GM18511 (cell line): ENCODE results near the gene MDFI.
A peak's percentile ranks its signal among the peaks of the same experiment; 100 is the strongest.
"Not testable (repeated sequence)": the region's sequence is repeated elsewhere in the genome, so short reads cannot be mapped to it uniquely, and the experiment has no call there.

ENCODE experiments used
- ATAC-seq: cut with Tn5 transposase; IDR thresholded peaks from one replicate; pipeline ENCODE4 v1.9.1; 2021; ENCODE audit warnings: mild to moderate bottlenecking, moderate library complexity; ENCODE audit not compliant: unreplicated experiment

The MDFI gene

DNA sequence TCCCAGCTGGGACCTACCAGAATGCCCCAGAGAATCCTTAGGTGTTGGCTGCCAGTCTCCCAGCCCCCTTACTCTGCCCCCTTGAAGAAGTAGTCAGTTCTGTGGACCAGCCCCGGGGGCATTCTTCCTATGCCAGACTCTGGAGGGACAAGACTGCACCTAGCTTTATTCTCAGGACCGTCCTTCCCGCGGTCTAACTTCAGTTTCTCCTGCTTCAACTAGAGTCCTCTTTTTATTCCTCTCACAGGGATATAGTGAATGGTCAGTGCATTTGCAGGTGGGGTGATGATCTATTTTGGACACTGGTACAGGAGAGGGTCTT lies 35.9 kb upstream of the MDFI start:
- no peak for ATAC-seq

DNA sequence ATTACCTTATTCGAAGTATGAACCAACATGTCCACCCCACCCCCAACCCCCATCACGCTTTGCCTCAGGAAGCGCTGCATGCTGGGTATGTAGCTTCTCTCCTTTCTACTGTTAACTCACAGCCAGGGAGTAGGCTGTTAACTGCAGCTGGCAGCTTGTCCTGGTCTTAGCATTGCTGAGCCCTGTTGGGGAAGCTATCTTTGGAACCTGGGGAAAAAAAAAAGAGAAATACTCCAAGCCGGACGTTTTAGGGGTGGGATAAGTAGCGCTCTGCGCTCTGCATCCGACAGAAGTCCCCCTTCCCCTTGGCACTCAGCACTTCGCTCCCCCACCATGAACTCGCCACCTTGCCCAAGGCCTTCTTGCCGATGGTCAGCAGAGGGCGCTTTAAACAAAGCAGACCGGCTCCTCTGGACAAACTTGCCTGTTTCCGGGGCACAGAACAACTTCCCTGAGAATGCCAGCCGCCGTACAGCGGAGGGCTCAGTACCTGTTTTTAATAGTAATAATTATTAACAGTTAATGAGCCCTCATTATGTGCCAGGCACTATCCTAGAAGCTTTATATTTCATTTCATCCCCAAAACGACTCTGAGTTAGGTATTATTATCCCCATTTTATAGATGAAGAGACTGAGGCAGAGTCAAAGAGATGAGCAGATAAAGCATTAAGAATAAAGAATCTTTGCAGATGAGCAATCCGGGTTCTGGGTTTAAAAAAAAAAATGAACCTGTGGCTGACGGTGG lies 35.2 kb upstream of the MDFI start:
- peak; percentile 68 for ATAC-seq

DNA sequence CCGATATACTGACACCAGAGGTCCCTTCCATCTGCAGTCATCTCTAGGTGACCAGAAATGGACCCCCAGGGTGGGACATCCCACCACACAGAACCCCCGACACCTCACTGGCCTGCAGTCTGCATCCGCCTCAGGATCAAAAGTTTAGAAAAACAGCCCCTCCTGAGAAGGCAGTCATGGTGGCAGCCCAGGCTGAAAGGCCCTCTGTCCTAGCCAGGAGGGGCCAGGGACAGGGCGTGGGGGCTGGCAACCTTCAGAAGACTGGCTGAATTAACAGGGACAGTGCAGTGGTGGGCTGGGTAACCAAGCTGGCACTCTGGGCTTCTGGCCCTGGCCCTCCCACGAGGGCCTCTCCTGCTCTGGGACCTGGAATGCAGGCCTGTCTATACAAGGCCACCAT lies 34.3 kb upstream of the MDFI start:
- ATAC-seq, result no peak

DNA sequence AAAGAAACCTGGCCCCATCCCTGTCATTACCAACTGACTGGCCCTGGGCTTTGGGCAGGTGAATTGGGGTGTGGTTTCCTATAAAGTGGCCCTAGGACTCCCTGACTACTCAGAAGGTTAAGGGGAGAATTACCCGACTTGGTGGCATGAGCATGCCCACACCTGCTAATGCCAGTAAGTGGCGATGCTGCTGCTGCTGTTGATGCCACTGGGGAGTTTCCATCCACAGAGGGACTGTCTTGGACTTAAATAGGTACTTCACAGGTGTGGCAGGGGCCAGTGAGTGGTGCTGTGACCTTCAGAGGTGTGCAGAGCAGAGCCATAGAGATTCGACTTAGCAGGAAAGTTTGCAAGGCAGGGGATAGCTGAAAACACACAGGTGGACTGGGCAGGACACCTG lies 32.6 kb upstream of the MDFI start:
- no peak for ATAC-seq

DNA sequence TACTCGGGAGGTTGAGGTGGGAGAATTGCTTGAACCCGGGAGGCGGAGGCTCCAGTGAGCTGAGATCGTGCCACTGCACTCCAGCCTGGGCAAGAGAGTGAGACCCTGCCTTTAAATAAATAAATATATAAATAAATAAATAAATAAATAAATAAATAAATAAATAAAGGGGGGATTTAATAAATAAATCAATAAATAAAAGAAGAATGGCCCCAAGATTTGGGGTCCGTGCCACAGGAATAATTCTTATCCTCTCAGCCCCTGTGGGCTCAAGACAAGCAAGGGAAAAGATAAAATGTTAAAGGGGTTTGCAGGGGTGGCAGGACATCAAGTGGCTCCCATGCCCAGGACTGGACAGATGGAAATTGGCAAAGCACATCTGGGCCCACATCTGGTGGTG lies 31.2 kb upstream of the MDFI start:
- no peak for ATAC-seq

DNA sequence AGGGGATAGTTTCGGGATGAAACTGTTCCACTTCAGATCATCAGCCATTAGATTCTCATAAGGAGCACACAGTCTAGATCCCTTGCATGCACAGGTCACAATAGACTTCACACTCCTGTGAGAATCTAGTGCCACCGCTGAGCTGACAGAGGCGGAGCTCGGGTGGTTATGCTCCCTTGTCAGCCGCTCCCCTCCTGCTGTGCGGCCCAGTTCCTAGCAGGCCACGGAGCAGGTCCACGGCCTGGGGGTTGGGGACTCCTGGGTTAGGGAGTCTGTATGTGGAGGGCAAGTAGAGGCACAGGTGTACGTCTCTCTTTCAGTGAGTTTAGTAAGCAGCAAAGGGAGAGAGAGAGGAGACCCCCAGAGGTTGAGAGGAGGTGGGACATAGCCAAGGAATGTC lies 30.5 kb upstream of the MDFI start:
- no peak for ATAC-seq

DNA sequence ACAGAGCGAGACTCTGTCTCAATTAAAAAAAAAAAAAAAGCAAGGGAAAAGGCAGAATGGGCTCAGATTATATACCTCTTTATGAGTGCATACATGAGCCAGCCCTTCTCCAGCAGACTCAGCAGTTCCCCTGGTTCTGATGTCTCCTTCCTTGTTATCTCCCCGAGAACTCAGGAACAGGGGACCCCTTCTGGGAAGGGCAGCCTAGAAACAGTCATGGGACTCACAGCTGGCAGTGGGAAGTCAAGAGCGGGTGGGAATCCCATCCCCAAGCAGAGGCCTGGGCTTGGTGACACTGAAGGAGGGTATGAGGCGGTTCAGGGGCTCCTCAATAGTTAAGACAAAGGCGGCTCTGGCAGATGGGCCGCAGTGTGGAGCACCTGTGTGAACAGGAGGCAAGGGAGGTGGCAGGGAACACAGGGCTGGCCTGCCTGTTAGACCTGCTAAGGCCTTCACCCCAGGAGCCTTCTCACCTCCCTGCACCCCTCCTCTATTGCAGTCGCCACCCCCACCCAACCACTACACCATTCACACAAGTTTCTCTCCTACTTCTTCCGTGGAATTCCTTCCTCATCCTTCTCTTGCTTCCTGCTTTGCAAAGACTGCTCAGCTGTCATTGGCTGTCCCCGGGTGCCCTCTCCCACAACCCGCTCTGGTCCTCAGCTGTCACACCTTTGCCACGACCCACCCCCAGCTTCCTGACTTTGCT lies 29.7 kb upstream of the MDFI start:
- ATAC-seq, result no peak

DNA sequence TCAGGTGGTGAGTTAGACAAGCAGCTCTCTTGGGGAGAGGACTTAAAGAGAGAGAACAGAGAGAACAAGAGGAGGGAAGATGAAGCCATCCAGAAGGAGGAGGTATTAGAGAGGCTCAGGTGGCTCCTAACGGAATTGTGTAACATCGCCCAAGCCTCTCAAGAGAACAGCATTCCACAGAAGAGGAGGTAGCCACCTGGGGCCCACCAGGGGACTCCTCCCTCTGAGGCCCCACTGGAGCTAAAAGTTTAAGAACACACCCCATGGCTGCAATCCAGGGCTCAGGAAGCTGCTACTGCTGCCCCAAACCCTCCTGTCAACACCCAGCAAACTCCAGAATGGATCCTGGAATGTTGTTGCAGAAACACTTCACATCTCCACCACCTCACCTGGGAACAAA lies 23.6 kb upstream of the MDFI start:
- ATAC-seq, result no peak

DNA sequence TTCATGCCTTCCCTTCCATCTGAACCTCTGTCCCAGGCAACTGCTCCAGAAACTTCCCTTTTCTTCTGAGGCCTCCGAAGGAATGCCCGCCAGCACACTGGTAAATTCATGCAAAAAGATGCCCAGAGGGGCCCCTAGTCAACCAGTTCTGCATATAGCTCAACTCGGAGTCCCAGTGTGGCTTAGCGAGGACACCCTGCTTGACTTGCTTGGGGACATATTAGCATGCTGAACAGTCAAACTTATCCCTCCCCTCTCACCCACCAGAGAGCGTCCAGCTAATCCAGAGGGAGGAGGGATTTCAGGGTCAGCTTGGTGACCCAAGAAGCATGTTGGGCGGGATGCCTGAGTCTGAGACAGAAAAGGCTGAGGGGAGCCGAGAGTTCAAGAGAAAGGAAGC lies 23.0 kb upstream of the MDFI start:
- no peak for ATAC-seq

DNA sequence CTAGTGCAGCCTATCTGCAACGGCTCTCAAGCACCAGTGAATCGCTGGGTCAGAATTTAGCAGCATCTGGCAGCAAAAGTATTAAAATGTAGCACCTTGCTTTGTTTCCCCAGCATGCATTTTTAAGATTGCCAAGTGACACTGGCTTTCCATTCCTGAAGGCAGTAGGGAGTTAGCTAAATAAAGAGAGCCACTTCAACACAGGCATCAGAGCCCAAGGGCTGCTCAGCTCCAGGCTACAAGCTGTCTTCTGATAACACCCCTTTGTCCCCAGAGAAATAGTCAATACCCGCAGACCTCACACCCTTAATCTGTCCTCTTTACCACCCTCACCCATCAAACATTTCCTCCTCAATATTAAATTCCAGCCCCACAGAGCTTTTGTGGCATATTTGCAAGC lies 19.7 kb upstream of the MDFI start:
- no peak for ATAC-seq

DNA sequence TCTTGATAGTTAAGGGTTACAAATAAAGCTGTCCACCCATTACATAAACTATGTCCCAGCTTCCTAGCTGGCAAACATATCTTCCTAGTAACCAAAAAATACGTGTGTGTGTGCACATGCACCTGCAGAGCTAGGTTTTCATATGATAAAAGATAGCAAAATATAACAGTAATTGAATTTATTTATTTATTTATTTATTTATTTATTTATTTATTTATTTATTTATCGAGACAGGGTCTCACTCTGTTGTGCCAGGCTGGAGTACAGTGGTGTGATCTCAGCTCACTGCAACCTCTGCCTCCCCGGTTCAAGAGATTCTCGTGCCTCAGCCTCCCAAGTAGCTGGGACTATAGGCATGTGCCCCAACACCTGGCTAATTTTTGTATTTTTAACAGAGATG lies 19.1 kb upstream of the MDFI start:
- not testable (repeated sequence) for ATAC-seq

DNA sequence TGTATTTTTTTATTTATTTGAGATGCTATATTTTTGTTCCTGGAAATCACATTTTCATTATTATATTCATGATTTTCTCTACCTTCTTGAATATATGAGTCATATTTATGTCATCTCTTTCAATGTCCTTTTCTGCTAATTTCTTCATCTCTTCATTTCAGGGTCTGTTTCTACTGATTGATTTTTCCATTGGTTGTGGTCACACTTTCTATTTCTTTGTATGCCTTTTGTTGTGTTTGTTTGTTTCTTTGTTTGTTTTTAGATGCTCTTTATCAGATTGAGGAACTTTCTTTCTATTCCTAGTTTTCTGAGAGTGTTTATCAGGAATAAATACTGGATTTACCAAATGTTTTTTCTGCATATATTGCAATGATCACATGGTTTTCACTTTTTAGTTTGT lies 16.9 kb upstream of the MDFI start:
- no peak for ATAC-seq

DNA sequence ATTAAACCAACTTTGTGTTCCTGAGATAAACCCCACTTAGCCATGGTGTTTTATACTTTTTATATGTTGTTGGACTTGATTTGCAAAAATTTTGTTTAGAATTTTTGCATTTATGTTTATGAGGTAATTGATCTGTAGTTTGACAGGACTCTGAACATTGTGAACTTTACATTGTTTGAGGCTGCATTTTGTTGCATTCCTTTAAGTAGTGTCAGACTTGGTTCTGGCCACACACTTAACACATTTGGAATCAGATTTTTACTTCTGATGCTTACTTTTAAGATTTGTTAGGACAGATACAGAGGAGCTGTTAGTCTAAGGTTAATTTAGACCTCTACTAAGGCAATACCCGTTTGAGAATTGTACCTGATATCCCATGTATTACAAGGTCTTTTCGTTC lies 16.5 kb upstream of the MDFI start:
- no peak for ATAC-seq

DNA sequence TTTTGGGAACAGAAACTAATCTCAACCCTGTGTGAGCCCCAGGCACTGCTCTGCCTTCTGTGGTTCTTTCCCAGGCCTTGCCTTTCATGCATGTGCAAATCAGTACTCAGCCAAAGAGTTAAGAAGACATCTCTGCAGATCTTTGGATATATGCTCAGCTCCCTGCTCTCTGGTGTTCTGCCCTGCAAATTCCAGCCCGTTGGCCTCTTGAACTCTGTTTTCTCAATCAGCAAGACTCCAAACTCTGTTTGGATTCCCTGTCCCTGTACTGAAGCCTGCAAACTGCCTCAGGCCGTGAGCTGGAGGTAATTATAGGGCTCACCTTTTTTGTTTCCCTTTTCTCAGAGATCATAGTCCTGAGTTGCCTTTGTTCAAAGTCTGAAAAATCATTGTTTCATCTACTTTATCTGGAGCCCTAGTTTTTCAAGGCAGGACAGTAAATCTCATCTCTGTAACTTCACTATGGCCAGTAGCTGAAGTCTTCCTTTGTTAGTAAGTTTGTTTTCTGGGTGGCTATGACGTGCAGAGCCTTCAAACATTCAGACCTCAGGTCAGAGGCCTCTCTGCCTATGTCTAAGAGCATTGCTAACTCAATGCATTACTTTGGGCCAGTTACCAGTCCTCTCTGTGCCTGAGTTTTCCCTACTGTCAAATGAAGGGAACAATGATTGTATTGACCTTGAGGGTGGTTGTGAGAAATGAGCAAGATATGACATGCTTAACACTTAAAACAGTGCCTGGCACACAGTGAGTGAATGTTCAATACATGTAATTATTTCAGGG lies 15.9 kb upstream of the MDFI start:
- ATAC-seq, result no peak

DNA sequence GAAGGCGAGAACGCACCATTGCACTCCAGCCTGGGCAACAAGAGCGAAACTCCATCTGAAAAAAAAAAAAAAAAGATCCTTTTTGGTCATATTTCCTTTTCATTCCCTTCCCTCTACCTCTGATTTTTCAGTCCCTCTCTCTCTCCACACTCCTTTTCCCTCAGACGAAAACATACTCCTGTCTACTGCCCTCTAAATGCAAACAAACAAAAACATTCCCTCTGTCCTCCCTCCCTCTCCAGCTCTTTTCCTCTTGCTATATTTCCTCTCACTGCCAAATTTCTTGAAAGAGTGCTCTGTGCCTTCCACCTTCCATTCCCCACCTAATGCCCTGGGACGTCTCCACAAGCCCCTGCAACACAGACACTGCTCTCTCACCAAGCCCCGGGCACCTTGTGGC lies 14.9 kb upstream of the MDFI start:
- ATAC-seq, result no peak

DNA sequence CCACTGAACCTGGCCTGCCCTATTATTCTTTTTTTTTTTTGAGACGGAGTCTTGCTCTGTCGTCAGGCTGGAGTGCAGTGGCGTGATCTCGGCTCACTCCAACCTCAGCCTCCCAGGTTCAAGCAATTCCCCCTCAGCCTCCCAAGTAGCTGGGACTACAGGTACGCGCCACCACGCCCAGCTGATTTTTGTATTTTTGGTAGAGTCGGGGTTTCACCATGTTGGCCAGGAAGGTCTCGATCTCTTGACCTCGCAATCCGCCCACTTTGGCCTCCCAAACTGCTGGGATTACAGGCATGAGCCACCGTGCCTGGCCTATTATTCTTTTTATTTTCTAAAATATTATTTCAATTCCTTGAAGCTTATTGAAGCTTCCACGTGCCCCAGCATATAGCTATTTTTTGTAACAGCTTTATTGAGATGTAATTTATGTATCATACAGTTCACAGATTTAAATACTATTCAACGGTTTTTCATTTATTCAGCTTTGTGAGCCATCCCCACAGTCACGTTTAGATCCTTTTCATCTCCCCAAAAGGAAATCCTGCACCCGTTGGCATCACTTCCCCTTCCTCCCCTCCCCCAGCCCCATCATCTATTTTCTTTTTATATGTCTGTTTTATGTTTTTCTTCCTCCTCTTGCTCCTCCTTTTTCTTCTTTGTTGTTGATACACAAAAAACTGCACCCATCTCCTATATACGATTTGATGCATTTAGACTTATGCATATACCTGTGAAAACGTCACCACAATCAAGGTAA lies 13.5 kb upstream of the MDFI start:
- no peak for ATAC-seq

DNA sequence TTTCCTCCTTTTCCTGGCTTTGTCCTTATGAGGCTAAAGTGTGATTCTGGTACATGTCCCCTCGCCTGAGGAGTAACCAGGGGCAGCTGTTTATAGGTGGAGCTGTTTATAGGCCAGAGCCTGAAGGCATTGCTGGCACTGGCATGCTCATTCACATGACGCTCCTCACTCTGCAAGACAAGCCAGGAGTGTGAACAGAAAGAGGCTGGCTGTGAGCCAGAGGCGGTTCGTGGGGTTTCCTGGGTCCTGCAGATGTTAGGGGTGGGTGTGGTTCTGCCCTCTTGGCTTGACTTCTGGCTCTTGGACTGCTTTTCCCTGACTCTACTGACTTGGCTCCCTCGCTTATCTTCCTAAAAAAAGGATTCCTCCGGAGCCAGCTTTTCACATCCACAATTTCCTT lies 12.8 kb upstream of the MDFI start:
- no peak for ATAC-seq

DNA sequence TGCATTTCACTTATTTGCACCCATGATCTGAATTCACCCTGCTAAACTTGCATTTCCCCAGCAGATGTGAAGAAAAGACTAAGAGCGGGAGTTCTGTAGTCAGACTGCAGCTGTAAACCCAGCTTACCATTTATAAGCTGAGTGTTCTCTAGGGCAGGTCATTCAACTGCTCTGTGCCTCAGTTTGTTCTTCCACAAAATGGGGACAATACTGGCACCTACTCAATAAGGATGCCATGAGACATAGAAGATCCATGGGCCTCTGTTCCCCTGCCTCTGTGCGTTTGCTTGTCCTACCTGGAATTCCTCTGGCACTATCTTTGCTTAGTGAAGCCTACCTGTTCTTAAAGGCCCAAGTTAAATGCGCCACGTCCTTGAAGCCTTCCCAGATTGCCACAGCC lies 12.2 kb upstream of the MDFI start:
- no peak for ATAC-seq

DNA sequence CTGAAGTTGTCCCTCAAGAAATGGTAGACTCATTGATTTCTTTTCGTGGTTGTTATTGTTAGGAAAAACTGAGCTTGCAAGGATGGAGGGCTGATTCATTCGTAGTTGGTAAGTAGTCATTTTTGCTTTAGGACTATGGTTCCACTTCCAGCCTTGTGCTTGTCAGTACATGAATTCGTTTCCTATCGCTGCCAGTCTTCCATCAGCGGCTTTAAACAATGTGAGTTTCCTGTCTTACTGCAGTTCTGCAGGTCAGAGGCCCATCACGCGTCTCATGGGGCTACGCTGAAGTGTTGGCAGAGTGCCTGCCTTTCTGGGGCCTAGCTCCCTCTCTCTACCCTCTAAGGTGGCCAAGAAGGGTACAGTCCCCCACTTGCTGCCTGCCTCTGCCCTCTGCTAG lies 11.4 kb upstream of the MDFI start:
- no peak for ATAC-seq

DNA sequence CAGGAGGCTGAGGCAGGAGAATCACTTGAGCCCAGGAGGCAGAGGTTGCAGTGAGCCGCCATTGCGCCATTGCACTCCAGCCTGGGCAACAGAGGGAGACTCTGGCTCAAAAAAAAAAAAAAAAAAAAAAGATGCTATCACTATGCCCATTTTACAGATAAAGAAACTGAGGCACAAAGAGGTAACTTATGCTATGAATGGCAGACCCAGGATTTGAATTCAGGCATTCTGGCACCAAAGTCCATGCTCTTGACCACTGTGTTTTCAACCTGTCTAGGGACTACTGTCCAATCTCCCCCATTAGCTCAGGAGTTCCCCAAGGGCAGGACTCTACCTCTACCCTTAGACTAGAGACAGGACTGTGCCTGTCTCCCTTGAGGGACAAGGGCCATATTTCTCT lies 9.1 kb upstream of the MDFI start:
- no peak for ATAC-seq

DNA sequence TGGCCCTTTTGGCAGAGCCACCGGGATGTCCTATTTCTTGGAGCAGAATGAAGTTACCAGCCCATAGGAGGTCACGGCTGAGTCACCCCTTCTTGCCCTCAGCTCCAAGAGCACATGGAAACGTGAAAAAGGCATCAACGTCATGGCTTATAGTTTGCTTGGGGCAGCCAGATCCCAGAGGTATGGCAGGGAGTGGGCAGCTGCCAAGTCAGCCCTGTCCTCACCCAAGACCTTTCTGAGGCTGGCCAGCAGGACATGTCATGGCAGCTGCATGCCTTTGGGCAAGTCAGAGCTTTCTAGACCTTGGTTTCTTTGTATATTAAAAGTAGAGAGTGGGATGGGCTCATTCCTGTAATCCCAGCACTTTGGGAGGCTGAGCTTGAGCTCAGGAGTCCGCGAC lies 8.2 kb upstream of the MDFI start:
- no peak for ATAC-seq

DNA sequence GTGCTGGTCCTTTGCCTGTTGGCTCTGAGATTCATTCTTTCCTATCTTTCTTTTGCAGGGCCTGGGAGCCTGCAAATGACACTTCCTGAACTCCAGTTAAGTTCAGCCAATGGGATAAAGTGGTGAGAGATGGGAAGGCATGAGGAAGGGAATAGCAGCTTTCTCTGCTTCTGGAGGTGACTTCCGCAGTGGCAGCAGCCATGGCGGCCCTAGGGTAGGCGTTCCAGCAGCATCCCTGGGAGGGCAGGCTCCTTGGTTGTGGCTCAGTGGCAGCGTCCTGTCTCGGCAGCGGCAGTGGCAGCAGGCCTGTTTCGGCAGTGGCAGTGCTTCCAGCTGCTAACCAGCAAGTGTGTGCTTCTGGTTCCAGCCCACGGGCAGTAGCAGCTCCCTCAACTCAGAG lies 7.3 kb upstream of the MDFI start:
- ATAC-seq, result no peak
